Astrocyte (in vitro differentiated cells and primary cell): ENCODE data around the gene PDGFRA. TPM values are rescaled to one million over a fixed set of nuclear protein-coding genes. Genes with fewer than 3 reads are reported as not detected.

Source experiments
- DNase-seq: peaks from one replicate; pipeline ENCODE4 v3.0.0-alpha.2; 2010; ENCODE audit warnings: low read depth
- FAIRE-seq: peaks from 2 replicates; lab custom pipeline; 2011; peaks lifted over from hg19 to GRCh38; lab: Jason Lieb, UNC
- H2AFZ ChIP-seq: 2 replicates; pipeline ENCODE4 v1.6.0; 2012; ENCODE audit warnings: low read depth, low read length, inconsistent platforms
- H3K27ac ChIP-seq: 2 replicates; pipeline ENCODE4 v1.5.1; 2011; ENCODE audit warnings: low read depth, low read length, inconsistent platforms
- H3K27me3 ChIP-seq: 2 replicates; pipeline ENCODE4 v1.6.0; 2011; ENCODE audit warnings: low read length, inconsistent platforms; ENCODE audit not compliant: insufficient read depth
- H3K36me3 ChIP-seq: 2 replicates; pipeline ENCODE4 v1.5.1; 2011; ENCODE audit warnings: low read length, inconsistent platforms; ENCODE audit not compliant: insufficient read depth
- H3K4me1 ChIP-seq: 2 replicates; pipeline ENCODE4 v1.5.1; 2011; ENCODE audit warnings: low read length, inconsistent platforms; ENCODE audit not compliant: insufficient read depth
- H3K4me2 ChIP-seq: 2 replicates; pipeline ENCODE4 v1.6.0; 2012; ENCODE audit warnings: low read length, inconsistent platforms
- H3K4me3 ChIP-seq: 2 replicates; pipeline ENCODE4 v1.5.1; 2011; ENCODE audit warnings: low read depth, mild to moderate bottlenecking, low read length, inconsistent platforms; ENCODE audit not compliant: insufficient read depth
- H3K79me2 ChIP-seq: 2 replicates; pipeline ENCODE4 v1.6.0; 2012; ENCODE audit warnings: mild to moderate bottlenecking, low read length, inconsistent platforms; ENCODE audit not compliant: insufficient read depth
- H3K9ac ChIP-seq: 2 replicates; pipeline ENCODE4 v1.6.0; 2012; ENCODE audit warnings: mild to moderate bottlenecking, low read length, inconsistent platforms
- H3K9me3 ChIP-seq: 2 replicates; pipeline ENCODE4 v1.5.1; 2012; ENCODE audit warnings: low read depth, mild to moderate bottlenecking, low read length, inconsistent platforms; ENCODE audit not compliant: insufficient read depth
- H4K20me1 ChIP-seq: 2 replicates; pipeline ENCODE4 v1.6.0; 2012; ENCODE audit warnings: low read length, inconsistent platforms; ENCODE audit not compliant: insufficient read depth
- H3K27ac Mint-ChIP-seq: one replicate; pipeline ENCODE4 v1.8.0; 2021; ENCODE audit warnings: mild to moderate bottlenecking, mixed read lengths; ENCODE audit not compliant: unreplicated experiment
- H3K27me3 Mint-ChIP-seq: one replicate; pipeline ENCODE4 v1.8.0; 2021; ENCODE audit warnings: low read depth, mixed read lengths; ENCODE audit not compliant: unreplicated experiment
- H3K36me3 Mint-ChIP-seq: one replicate; pipeline ENCODE4 v1.8.0; 2021; ENCODE audit warnings: low read depth, mixed read lengths; ENCODE audit not compliant: unreplicated experiment
- H3K4me1 Mint-ChIP-seq: one replicate; pipeline ENCODE4 v1.8.0; 2021; ENCODE audit warnings: low read depth, mixed read lengths; ENCODE audit not compliant: unreplicated experiment
- H3K4me3 Mint-ChIP-seq: one replicate; pipeline ENCODE4 v1.8.0; 2021; ENCODE audit warnings: mild to moderate bottlenecking, moderate library complexity, mixed read lengths; ENCODE audit not compliant: unreplicated experiment
- H3K9me3 Mint-ChIP-seq: one replicate; pipeline ENCODE4 v1.8.0; 2021; ENCODE audit warnings: mild to moderate bottlenecking, mixed read lengths; ENCODE audit not compliant: unreplicated experiment
- CTCF ChIP-seq: IDR thresholded peaks from 2 replicates; pipeline ENCODE4 v1.5.1; 2011; ENCODE audit warnings: low read depth, mild to moderate bottlenecking, inconsistent platforms, low read length, moderate library complexity; ENCODE audit not compliant: insufficient read depth
- EZH2 ChIP-seq: IDR thresholded peaks from 2 replicates; pipeline ENCODE4 v1.6.1; 2012; ENCODE audit warnings: mild to moderate bottlenecking, low read length, inconsistent platforms; ENCODE audit not compliant: insufficient read depth
- total RNA-seq: library from RNA; stranded (reverse); gene quantifications from 2 replicates; pipeline ENCODE4 v1.2.1, GENCODE V29; 2021

The PDGFRA gene
- total RNA-seq, 1 donor from 2014 or later = 9.2 TPM

GRCh38 chr4:54315561-54316538, 86.8 kb downstream of the PDGFRA start:
- DNase-seq (no peak), FAIRE-seq (no peak)
- Mint-ChIP-seq H3K9me3 (no peaks in the 10 kb centered on the region), H3K27me3 (no peaks in the 10 kb centered on the region), H3K36me3 (no peaks in the 10 kb centered on the region), H3K4me3 (no peak overlapping the region), H3K27ac (no peak overlapping the region), H3K4me1 (no peaks in the 10 kb centered on the region)
- H3K27ac ChIP-seq = no peak overlapping the region
- H3K4me3 ChIP-seq = no peak overlapping the region
- no peak overlapping the region for H3K9ac ChIP-seq
- H2AFZ ChIP-seq = no peak overlapping the region
- H3K4me1 ChIP-seq = no peaks in the 10 kb centered on the region
- H3K36me3 ChIP-seq = no peaks in the 10 kb centered on the region
- H3K27me3 ChIP-seq = peaks cover 8% of the 10 kb centered on the region
- H3K9me3 ChIP-seq = no peaks in the 10 kb centered on the region
- TF ChIP-seq EZH2 (no peak), CTCF (no peak)
- no peak overlapping the region for H3K4me2 ChIP-seq
- H4K20me1 ChIP-seq = no peaks in the 10 kb centered on the region
- H3K79me2 ChIP-seq = no peaks in the 10 kb centered on the region

GRCh38 chr4:54317690-54318089, 88.6 kb downstream of the PDGFRA start:
- Mint-ChIP-seq H3K9me3 (no peaks in the 10 kb centered on the region), H3K27me3 (no peaks in the 10 kb centered on the region), H3K27ac (no peak overlapping the region), H3K36me3 (no peaks in the 10 kb centered on the region), H3K4me3 (no peak overlapping the region), H3K4me1 (no peaks in the 10 kb centered on the region)
- Histone ChIP-seq H3K4me3 (no peak overlapping the region), H3K27ac (no peak overlapping the region), H3K36me3 (no peaks in the 10 kb centered on the region), H3K9me3 (no peaks in the 10 kb centered on the region), H3K9ac (no peak overlapping the region), H2AFZ (no peak overlapping the region), H3K4me2 (no peak overlapping the region), H3K27me3 (peaks cover 2% of the 10 kb centered on the region), H4K20me1 (no peaks in the 10 kb centered on the region), H3K4me1 (no peaks in the 10 kb centered on the region), H3K79me2 (no peaks in the 10 kb centered on the region)
- FAIRE-seq (no peak), DNase-seq (no peak)
- TF ChIP-seq EZH2 = no peak
- TF ChIP-seq CTCF = no peak

DNA sequence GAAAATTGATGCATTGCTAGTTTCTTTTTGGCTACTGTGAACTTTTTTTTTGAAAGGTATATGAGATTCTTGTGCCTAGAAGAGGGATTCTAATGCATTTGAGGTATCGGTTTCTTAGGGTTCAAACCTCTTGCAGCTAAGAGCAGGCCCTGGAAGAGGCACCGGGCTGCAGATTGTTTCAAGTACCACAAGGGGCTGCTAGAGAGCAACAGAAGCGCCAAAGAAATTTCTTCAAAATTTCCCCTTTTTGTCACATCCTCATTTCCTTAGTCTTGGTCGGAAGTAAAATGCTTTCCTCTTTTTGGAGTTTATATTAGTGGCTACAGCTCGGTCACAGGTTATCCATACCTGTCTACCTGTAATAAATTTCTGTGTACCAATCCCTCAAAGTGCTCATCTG, 89.8 kb downstream of the PDGFRA start:
- Histone ChIP-seq H3K36me3 (no peaks in the 10 kb centered on the region), H3K4me1 (no peaks in the 10 kb centered on the region), H3K9me3 (no peaks in the 10 kb centered on the region), H4K20me1 (no peaks in the 10 kb centered on the region), H3K79me2 (no peaks in the 10 kb centered on the region), H2AFZ (peak overlapping the region; percentile 14), H3K27ac (no peak overlapping the region), H3K9ac (no peak overlapping the region), H3K4me3 (no peak overlapping the region), H3K4me2 (no peak overlapping the region), H3K27me3 (no peaks in the 10 kb centered on the region)
- H3K4me3 Mint-ChIP-seq = no peak overlapping the region
- peaks cover under 1% of the 10 kb centered on the region for H3K27me3 Mint-ChIP-seq
- H3K27ac Mint-ChIP-seq = no peak overlapping the region
- H3K4me1 Mint-ChIP-seq = no peaks in the 10 kb centered on the region
- no peaks in the 10 kb centered on the region for H3K36me3 Mint-ChIP-seq
- FAIRE-seq (no peak), DNase-seq (peak; percentile 22)
- TF ChIP-seq CTCF (peak; percentile 95), EZH2 (no peak)
- H3K9me3 Mint-ChIP-seq = peaks cover 1% of the 10 kb centered on the region
